Duodenal mucosa (tissue), 2 donors: Measurements from ENCODE around the gene DUSP6.

Source experiments
- H3K27ac ChIP-seq: one replicate; pipeline ENCODE4 v1.7.0; 2013; ENCODE audit warnings: low read depth, low read length
- H3K27me3 ChIP-seq, 2 donors: one replicate each; pipeline ENCODE4 v1.7.0; 2013; ENCODE audit warnings: low read length in 2 of 2, control low read depth in 1 of 2; ENCODE audit not compliant: insufficient read depth in 2 of 2, control insufficient read depth in 1 of 2
- H3K36me3 ChIP-seq, 2 donors: one replicate each; pipeline ENCODE4 v1.7.0; 2013; ENCODE audit warnings: low read length in 2 of 2, control low read depth in 1 of 2; ENCODE audit not compliant: insufficient read depth in 2 of 2, control insufficient read depth in 1 of 2
- H3K4me1 ChIP-seq, 2 donors: one replicate each; pipeline ENCODE4 v1.7.0; 2013; ENCODE audit warnings: low read length in 2 of 2, control low read depth in 1 of 2; ENCODE audit not compliant: insufficient read depth in 2 of 2, control insufficient read depth in 1 of 2
- H3K4me3 ChIP-seq, 2 donors: one replicate each; pipeline ENCODE4 v1.7.0; 2013; ENCODE audit warnings: low read length in 2 of 2, low read depth in 1 of 2
- H3K9ac ChIP-seq, 2 donors: one replicate each; pipeline ENCODE4 v1.7.0; 2013; ENCODE audit warnings: low read length in 2 of 2, low read depth in 1 of 2
- H3K9me3 ChIP-seq, 2 donors: one replicate each; pipeline ENCODE4 v1.7.0; 2013; ENCODE audit warnings: low read length in 2 of 2, control low read depth in 1 of 2; ENCODE audit not compliant: control insufficient read depth in 1 of 2

The DUSP6 gene

GRCh38 chr12:89352242-89352491 lies 134 bp downstream of the DUSP6 start:
- Histone ChIP-seq H3K27ac (peak overlapping the region; percentile 98), H3K9ac (peak overlapping the region; percentile 80 to 85), H3K4me1 (peaks cover 35 to 45% of the 10 kb centered on the region in 2 donors), H3K9me3 (no peaks in the 10 kb centered on the region), H3K27me3 (no peaks in the 10 kb centered on the region), H3K36me3 (peaks cover 10 to 12% of the 10 kb centered on the region in 2 donors), H3K4me3 (peak overlapping the region; percentile 94 to 96)

GRCh38 chr12:89351489-89352241 lies 636 bp downstream of the DUSP6 start:
- Histone ChIP-seq H3K4me1 (peaks cover 36 to 45% of the 10 kb centered on the region in 2 donors), H3K9ac (peak overlapping the region; percentile 80 to 85), H3K27me3 (no peaks in the 10 kb centered on the region), H3K9me3 (no peaks in the 10 kb centered on the region), H3K4me3 (peak overlapping the region; percentile 94 to 96), H3K36me3 (peaks cover 10 to 12% of the 10 kb centered on the region in 2 donors), H3K27ac (peak overlapping the region; percentile 98)

- peak overlapping the region; percentile 80 to 85 for H3K9ac ChIP-seq
- H3K27ac ChIP-seq: peak overlapping the region; percentile 98
- H3K4me1 ChIP-seq: peaks cover 43 to 45% of the 10 kb centered on the region in 2 donors
- H3K4me3 ChIP-seq: peak overlapping the region; percentile 94 to 96
- H3K9me3 ChIP-seq: no peaks in the 10 kb centered on the region
- H3K36me3 ChIP-seq: peaks cover 10 to 12% of the 10 kb centered on the region in 2 donors
- no peaks in the 10 kb centered on the region for H3K27me3 ChIP-seq
These were observed 1.4 kb downstream of the DUSP6 start for GRCh38 chr12:89350630-89351488.

- H3K27ac ChIP-seq: peak overlapping the region; percentile 98
- H3K4me3 ChIP-seq: peak overlapping the region; percentile 94 to 96
- peak overlapping the region; percentile 80 to 85 for H3K9ac ChIP-seq
- no peaks in the 10 kb centered on the region for H3K27me3 ChIP-seq
- peaks cover 43 to 45% of the 10 kb centered on the region in 2 donors for H3K4me1 ChIP-seq
- no peaks in the 10 kb centered on the region for H3K9me3 ChIP-seq
- peaks cover 10 to 12% of the 10 kb centered on the region in 2 donors for H3K36me3 ChIP-seq
These were observed 2.1 kb downstream of the DUSP6 start for GRCh38 chr12:89350260-89350629.

- Histone ChIP-seq H3K4me3 (peak overlapping the region; percentile 94 to 96), H3K4me1 (peaks cover 43 to 45% of the 10 kb centered on the region in 2 donors), H3K9ac (peak overlapping the region; percentile 80 to 85), H3K27ac (no peak overlapping the region), H3K36me3 (peaks cover 10 to 12% of the 10 kb centered on the region in 2 donors), H3K27me3 (no peaks in the 10 kb centered on the region), H3K9me3 (no peaks in the 10 kb centered on the region)
These were observed 2.5 kb downstream of the DUSP6 start for GRCh38 chr12:89349814-89350213.

GRCh38 chr12:89348894-89349699 lies 3.2 kb downstream of the DUSP6 start:
- H3K9ac ChIP-seq: peak overlapping the region in 1 of 2 donors; percentile 80
- peak overlapping the region; percentile 16 for H3K27ac ChIP-seq
- no peaks in the 10 kb centered on the region for H3K27me3 ChIP-seq
- peaks cover 10 to 12% of the 10 kb centered on the region in 2 donors for H3K36me3 ChIP-seq
- H3K9me3 ChIP-seq: no peaks in the 10 kb centered on the region
- H3K4me3 ChIP-seq: peak overlapping the region; percentile 94 to 96
- peaks cover 47 to 49% of the 10 kb centered on the region in 2 donors for H3K4me1 ChIP-seq

- Histone ChIP-seq H3K4me1 (peaks cover 48 to 50% of the 10 kb centered on the region in 2 donors), H3K4me3 (peak overlapping the region; percentile 46 to 48), H3K27ac (no peak overlapping the region), H3K36me3 (peaks cover 10 to 12% of the 10 kb centered on the region in 2 donors), H3K9me3 (no peaks in the 10 kb centered on the region), H3K27me3 (no peaks in the 10 kb centered on the region), H3K9ac (peak overlapping the region in 1 of 2 donors; percentile 2)
These were observed 4.9 kb downstream of the DUSP6 start for GRCh38 chr12:89347325-89347829.

- H3K4me3 ChIP-seq: peak overlapping the region; percentile 46 to 48
- peak overlapping the region; percentile 37 for H3K27ac ChIP-seq
- no peaks in the 10 kb centered on the region for H3K27me3 ChIP-seq
- H3K9me3 ChIP-seq: no peaks in the 10 kb centered on the region
- H3K9ac ChIP-seq: no peak overlapping the region
- peaks cover 10 to 12% of the 10 kb centered on the region in 2 donors for H3K36me3 ChIP-seq
- peaks cover 48 to 50% of the 10 kb centered on the region in 2 donors for H3K4me1 ChIP-seq
These were observed 5.5 kb downstream of the DUSP6 start for GRCh38 chr12:89346741-89347324.

- Histone ChIP-seq H3K9ac (no peak overlapping the region), H3K36me3 (peaks cover 10 to 12% of the 10 kb centered on the region in 2 donors), H3K27ac (peak overlapping the region; percentile 37), H3K9me3 (no peaks in the 10 kb centered on the region), H3K4me1 (peaks cover 48 to 50% of the 10 kb centered on the region in 2 donors), H3K4me3 (peak overlapping the region; percentile 46 to 48), H3K27me3 (no peaks in the 10 kb centered on the region)
These were observed 6.2 kb downstream of the DUSP6 start for GRCh38 chr12:89345830-89346740.
